Measurements from ENCODE around the gene NEURL1. TPM values are rescaled to one million over a fixed set of nuclear protein-coding genes. Genes with fewer than 3 reads are reported as not detected.

The NEURL1 gene
- total and polyA plus RNA-seq, 5 donors, result 0.11 to 0.20 (median 0.16) TPM

DNA sequence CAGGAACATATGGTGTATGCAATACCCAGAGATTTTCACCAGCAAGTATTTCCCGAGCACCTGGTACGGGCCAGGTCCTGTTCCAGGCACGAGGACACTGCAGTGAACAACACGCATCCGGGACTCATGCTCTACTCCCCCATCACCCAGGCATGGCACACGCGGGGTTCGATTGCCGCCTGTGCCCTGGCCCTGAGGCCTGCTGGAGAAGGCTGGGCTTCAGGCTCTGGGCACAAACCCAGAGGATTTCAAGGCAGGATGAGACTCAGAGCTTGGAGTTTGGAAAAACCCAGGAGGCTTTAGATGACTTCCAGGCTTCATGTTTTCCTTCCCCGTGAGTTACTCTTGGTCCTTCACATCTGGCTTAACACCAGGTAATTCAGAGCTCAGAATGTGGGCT is 143.5 kb downstream of the NEURL1 start:
- no peak for ATAC-seq

DNA sequence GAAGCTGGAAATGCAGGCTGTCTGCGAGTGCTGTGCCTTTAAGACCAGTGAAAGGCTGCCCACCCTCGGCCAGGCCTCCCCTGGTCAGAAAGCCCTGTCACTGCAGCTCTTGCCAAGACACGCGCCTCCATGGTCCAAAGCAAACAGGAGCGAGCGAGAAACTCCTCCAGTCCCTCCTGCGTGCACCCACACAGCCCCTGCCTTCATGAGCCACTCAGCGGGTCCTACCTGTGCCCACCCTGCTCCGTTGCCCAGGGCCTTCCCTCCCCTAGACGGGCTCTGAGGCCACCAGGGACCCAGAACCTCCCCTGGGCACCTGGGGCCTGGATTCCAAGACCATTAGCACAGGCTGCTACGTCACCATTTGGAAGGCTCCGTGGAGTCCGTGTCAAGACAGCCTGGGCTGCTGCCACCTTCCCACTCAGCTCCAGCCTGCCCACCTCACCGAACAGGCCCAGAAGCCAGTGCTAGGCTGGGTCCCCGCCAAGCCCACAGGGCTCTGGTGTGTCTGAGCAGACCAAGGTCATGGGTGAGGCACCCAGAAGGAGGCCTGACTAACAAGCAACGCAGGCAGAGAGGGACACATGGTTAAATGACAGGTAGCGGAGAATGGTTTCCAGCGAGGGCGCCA is 144.5 kb downstream of the NEURL1 start:
- ATAC-seq (peak; percentile 83 to 84), DNase-seq (peak; percentile 91 to 96 (median 94))
- Histone ChIP-seq H3K4me3 (ENCODE audit: low read length) (no peak overlapping the region), H3K27ac (ENCODE audit: low read length) (peak overlapping the region; percentile 7), H3K27me3 (ENCODE audit: control insufficient read depth, insufficient read depth) (no peaks in the 10 kb centered on the region), H3K9me3 (ENCODE audit: control insufficient read depth, low read length) (no peaks in the 10 kb centered on the region), H3K4me1 (ENCODE audit: control insufficient read depth, insufficient read depth, low read length) (peaks cover 24% of the 10 kb centered on the region)
- intact Hi-C loops (cut with DNase I), result no loop called here
- 41% methylated on average over 19 of the region's 19 CpGs for WGBS

More for the DNA sequence above, 143.5 kb downstream of the NEURL1 start:
- Histone ChIP-seq H3K27me3 (ENCODE audit: control insufficient read depth, insufficient read depth) (no peaks in the 10 kb centered on the region), H3K27ac (ENCODE audit: low read length) (no peak overlapping the region), H3K9me3 (ENCODE audit: control insufficient read depth, low read length) (no peaks in the 10 kb centered on the region), H3K4me3 (ENCODE audit: low read length) (no peak overlapping the region), H3K4me1 (ENCODE audit: control insufficient read depth, insufficient read depth, low read length) (peaks cover 24% of the 10 kb centered on the region)
- 69% methylated on average over 10 of the region's 10 CpGs for WGBS
- intact Hi-C loops (cut with DNase I), result no loop called here
- DNase-seq, result peak in 2 of 3 donors; percentile 37 to 50

DNA sequence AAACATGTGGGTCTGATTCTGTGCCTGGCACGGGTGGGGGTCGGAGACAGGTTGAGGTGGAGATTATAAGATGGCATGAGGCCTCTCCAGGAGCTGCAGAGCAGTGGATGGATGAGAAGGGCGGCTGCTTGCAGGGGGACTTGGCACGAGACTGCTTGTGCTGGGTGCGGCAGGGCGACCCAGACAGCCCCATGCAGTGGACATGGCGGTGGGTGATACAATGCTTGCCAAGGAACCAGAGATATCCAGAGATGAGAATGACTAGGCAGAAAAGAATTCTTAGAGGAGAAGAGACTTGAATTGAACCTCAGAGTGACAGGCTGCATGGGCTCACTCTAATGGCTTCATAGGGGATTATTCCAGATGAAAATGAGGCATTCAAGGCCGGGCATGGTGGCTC is 145.4 kb downstream of the NEURL1 start:
- Histone ChIP-seq H3K27me3 (ENCODE audit: control insufficient read depth, insufficient read depth) (no peaks in the 10 kb centered on the region), H3K27ac (ENCODE audit: low read length) (peak overlapping the region; percentile 32), H3K4me1 (ENCODE audit: control insufficient read depth, insufficient read depth, low read length) (peaks cover 24% of the 10 kb centered on the region), H3K4me3 (ENCODE audit: low read length) (no peak overlapping the region), H3K9me3 (ENCODE audit: control insufficient read depth, low read length) (no peaks in the 10 kb centered on the region)
- DNase-seq (peak in 2 of 3 donors; percentile 49 to 50), ATAC-seq (peak in 1 of 2 donors; percentile 17)
- 76% methylated on average over 8 of the region's 8 CpGs for WGBS
- intact Hi-C loops (cut with DNase I), result no loop called here

DNA sequence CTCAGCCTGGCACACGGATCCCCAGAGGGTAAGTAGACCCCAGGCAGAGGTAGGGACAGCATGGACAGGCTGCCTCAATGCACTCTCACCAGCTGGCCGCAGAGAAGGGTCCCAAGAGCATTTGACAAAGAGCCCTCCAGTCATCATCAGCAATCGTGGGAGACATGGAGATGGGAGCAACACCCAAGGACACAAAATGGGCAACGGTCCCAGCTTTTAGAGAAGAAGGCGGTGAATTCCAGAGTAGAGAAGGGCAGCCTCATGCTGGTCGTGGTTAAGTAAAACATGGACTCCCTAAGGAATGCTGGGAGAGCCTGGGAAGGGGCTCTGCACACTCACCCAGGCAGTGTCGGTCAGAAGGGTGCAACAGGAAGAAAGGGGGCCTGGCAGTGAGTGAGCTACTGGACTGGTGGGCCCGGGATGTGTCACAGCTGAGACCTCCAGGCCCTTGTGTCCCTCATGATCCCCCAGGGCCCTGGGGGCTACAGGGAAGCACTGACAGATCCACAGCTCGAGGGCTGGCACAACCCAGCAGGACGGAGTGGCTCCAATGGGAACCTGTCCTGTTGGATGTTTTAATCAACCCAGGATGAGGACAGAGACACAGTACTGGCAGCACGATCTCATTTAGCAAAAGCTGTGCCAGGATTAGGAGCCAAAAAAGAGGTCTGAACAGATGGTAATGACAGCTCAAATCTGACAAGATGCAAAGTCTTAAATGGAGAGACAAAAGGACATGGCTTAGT is 147.1 kb downstream of the NEURL1 start:
- ATAC-seq (peak; percentile 21 to 56), DNase-seq (peak in 2 of 3 donors; percentile 64 to 74)
- WGBS, result 39% methylated on average over 11 of the region's 11 CpGs
- no peak overlapping the region for H3K4me3 ChIP-seq (ENCODE audit: low read length)
- intact Hi-C loops (cut with DNase I), result no loop called here
- no peaks in the 10 kb centered on the region for H3K9me3 ChIP-seq (ENCODE audit: control insufficient read depth, low read length)
- H3K4me1 ChIP-seq (ENCODE audit: control insufficient read depth, insufficient read depth, low read length), result peaks cover 30% of the 10 kb centered on the region
- peak overlapping the region; percentile 87 for H3K27ac ChIP-seq (ENCODE audit: low read length)
- no peaks in the 10 kb centered on the region for H3K27me3 ChIP-seq (ENCODE audit: control insufficient read depth, insufficient read depth)

DNA sequence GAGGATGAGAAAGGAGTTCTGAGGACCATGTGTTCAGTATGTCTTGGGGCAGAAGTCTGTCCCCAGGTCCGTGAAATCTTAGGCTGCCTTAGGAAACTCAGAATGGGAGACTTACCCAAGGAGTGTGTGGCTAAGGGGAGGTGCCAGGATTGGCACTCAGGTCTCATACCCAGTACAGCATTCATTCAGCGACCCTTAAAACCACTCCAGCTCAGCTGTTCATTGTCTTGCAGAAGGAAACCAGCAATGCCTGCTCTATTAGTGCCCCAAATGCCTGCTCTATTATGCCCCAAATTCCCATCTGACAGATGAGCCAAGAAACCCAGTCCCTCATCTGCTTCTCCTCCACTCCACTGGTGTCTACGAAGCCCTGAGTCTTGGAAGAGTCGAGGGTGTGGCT is 147.8 kb downstream of the NEURL1 start:
- 85% methylated on average over 4 of the region's 4 CpGs for WGBS
- Histone ChIP-seq H3K27ac (ENCODE audit: low read length) (peak overlapping the region; percentile 87), H3K9me3 (ENCODE audit: control insufficient read depth, low read length) (no peaks in the 10 kb centered on the region), H3K27me3 (ENCODE audit: control insufficient read depth, insufficient read depth) (no peaks in the 10 kb centered on the region), H3K4me1 (ENCODE audit: control insufficient read depth, insufficient read depth, low read length) (peaks cover 33% of the 10 kb centered on the region), H3K4me3 (ENCODE audit: low read length) (no peak overlapping the region)
- intact Hi-C loops (cut with DNase I), result no loop called here
- DNase-seq (peak in 1 of 3 donors; percentile 0), ATAC-seq (no peak)

Other genes starting within 250 kb of the NEURL1 start
- not detected for gene RPEL1, start 247.8 kb upstream of the NEURL1 start, total RNA-seq
- not detected for gene RPEL1, start 247.8 kb upstream of the NEURL1 start, polyA plus RNA-seq
- not detected for gene INA, start 216.6 kb upstream of the NEURL1 start, total RNA-seq
- 0.16 TPM for gene INA, start 216.6 kb upstream of the NEURL1 start, polyA plus RNA-seq
- gene PCGF6, start 142.6 kb upstream of the NEURL1 start, total RNA-seq, result 1 to 10 TPM; 6.6 to 8.6 (median 7.0) TPM
- 5.5 TPM for gene PCGF6, start 142.6 kb upstream of the NEURL1 start, polyA plus RNA-seq
- gene TAF5, start 125.7 kb upstream of the NEURL1 start, total RNA-seq, result 1 to 10 TPM; 1.6 to 2.9 (median 2.0) TPM
- 1.5 TPM for gene TAF5, start 125.7 kb upstream of the NEURL1 start, polyA plus RNA-seq
- 100 to 1,000 TPM; 819 to 995 (median 889) TPM for gene ATP5MK, start 97.2 kb upstream of the NEURL1 start, total RNA-seq
- gene ATP5MK, start 97.2 kb upstream of the NEURL1 start, polyA plus RNA-seq, result 3,797 TPM
- 10 to 100 TPM in 3 of 4 donors, 1 to 10 TPM in 1; 9.4 to 15.7 (median 12.1) TPM for gene PDCD11, start 97.1 kb upstream of the NEURL1 start, total RNA-seq
- gene PDCD11, start 97.1 kb upstream of the NEURL1 start, polyA plus RNA-seq, result 7.6 TPM
- 10 to 100 TPM; 24.6 to 31.9 (median 30.3) TPM for gene CALHM2, start 41.3 kb upstream of the NEURL1 start, total RNA-seq
- 22.1 TPM for gene CALHM2, start 41.3 kb upstream of the NEURL1 start, polyA plus RNA-seq
- gene CALHM1, start 34.8 kb upstream of the NEURL1 start, total RNA-seq, result not detected
- gene CALHM1, start 34.8 kb upstream of the NEURL1 start, polyA plus RNA-seq, result not detected
- not detected for gene CALHM3, start 14.5 kb upstream of the NEURL1 start, total RNA-seq
- not detected for gene CALHM3, start 14.5 kb upstream of the NEURL1 start, polyA plus RNA-seq